ENCODE results near the gene BMAL1. TPM values are rescaled to one million over a fixed set of nuclear protein-coding genes. Genes with fewer than 3 reads are reported as not detected.

Gene BMAL1
- total and polyA plus RNA-seq, 2 donors (not counting 1 experiment from before 2014, with no cell fraction given) = 10.7 to 11.2 TPM

DNA sequence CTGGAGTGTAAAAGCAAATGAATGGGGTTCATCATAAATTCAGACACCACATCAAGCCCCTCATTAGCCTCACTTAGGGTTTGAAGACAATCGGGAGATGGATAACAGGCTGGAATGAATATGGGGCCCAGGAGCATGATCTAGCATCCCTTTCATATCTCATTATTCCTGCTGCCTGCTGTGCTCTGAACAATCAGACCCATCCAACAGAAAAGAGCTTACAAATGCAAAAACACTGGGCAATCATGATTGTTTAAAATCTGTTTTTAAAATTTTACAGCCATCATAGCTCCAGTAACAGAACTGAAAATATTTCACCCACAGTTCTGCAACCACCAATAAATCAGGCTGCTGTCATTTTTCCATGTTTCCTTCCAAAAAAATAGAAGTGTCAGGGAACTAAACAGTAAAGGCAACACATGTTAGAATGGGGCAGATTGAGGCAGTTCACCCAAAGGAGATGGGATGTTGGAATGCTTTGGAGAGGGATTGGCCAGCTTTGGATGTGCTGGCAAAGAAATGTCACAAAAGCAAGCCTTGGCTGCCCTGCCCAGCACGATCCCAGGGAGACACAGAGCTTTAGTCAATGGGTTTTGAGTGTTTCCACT is 47.8 kb upstream of the BMAL1 start:
- Histone ChIP-seq H3K9me3 (ENCODE audit: control insufficient read depth, insufficient read depth, low read depth, low read length) (no peaks in the 10 kb centered on the region), H3K79me2 (ENCODE audit: control insufficient read depth, insufficient read depth, low read length) (no peaks in the 10 kb centered on the region), H3K27me3 (ENCODE audit: control insufficient read depth, insufficient read depth, low read length) (no peaks in the 10 kb centered on the region), H3K9ac (ENCODE audit: insufficient read depth, low read length) (no peak overlapping the region), H3K36me3 (ENCODE audit: control insufficient read depth, insufficient read depth, low read length) (no peaks in the 10 kb centered on the region), H4K20me1 (ENCODE audit: control insufficient read depth, extremely low read depth, insufficient read depth, low read length) (no peaks in the 10 kb centered on the region), H3K4me3 (replicated peaks in 1 of 4; ENCODE audit: control extremely low read depth in 1 of 4, insufficient read depth in 1 of 4, low read depth in 3 of 4, low read length in 4 of 4) (no peak overlapping the region), H3K4me1 (ENCODE audit: control insufficient read depth, extremely low read depth, insufficient read depth, low read length) (peaks cover 4% of the 10 kb centered on the region), H3K4me2 (ENCODE audit: extremely low read depth, insufficient read depth, low read length) (peak overlapping the region; percentile 13), H3K27ac (ENCODE audit: insufficient read depth, low read length) (no peak overlapping the region), H2AFZ (ENCODE audit: low read length) (no peak overlapping the region)
- peak in 1 of 2 donors; percentile 73 for DNase-seq (ENCODE audit: low read depth in 2 of 2)
- TF ChIP-seq EZH2 (IDR thresholded peaks at IDR 0.05; ENCODE audit: low read length, missing control alignments) = no peak
- TF ChIP-seq, protein P1, sequence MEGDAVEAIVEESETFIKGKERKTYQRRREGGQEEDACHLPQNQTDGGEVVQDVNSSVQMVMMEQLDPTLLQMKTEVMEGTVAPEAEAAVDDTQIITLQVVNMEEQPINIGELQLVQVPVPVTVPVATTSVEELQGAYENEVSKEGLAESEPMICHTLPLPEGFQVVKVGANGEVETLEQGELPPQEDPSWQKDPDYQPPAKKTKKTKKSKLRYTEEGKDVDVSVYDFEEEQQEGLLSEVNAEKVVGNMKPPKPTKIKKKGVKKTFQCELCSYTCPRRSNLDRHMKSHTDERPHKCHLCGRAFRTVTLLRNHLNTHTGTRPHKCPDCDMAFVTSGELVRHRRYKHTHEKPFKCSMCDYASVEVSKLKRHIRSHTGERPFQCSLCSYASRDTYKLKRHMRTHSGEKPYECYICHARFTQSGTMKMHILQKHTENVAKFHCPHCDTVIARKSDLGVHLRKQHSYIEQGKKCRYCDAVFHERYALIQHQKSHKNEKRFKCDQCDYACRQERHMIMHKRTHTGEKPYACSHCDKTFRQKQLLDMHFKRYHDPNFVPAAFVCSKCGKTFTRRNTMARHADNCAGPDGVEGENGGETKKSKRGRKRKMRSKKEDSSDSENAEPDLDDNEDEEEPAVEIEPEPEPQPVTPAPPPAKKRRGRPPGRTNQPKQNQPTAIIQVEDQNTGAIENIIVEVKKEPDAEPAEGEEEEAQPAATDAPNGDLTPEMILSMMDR (conservative IDR thresholded peaks at IDR 0.05 in 1 of 2, IDR thresholded peaks at IDR 0.05 in 1 of 2; ENCODE audit: low read depth in 1 of 2, low read length in 2 of 2) = no peak

DNA sequence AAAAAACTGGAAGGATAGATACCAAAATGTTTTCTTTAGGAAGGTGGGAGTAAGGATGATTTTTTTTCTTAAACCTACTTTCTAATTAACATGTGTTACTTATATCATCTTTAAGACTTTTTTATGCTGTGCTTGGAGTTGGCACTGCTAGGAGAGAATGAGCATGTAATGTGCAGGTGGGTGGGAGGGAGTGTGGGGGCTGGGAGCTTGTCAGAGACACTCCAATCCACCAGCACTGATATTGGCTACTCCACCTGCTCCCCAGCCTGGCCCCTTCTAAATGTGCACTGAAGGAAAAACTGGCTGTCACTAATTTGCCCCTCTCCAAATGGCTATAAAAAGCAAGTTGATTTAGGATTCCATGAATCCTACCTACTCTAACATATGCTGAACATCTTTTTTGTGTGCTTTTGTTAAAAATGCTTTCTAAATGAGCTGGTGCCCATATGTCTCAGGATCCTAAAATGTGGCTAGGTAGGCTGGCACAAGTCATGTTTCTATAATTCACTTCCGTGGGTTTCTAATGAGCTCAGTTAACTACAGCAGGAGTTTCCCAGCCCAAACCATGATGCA is 44.3 kb upstream of the BMAL1 start:
- Histone ChIP-seq H3K79me2 (ENCODE audit: control insufficient read depth, insufficient read depth, low read length) (no peaks in the 10 kb centered on the region), H3K4me1 (ENCODE audit: control insufficient read depth, extremely low read depth, insufficient read depth, low read length) (peaks cover 4% of the 10 kb centered on the region), H3K27ac (ENCODE audit: insufficient read depth, low read length) (no peak overlapping the region), H3K27me3 (ENCODE audit: control insufficient read depth, insufficient read depth, low read length) (no peaks in the 10 kb centered on the region), H4K20me1 (ENCODE audit: control insufficient read depth, extremely low read depth, insufficient read depth, low read length) (no peaks in the 10 kb centered on the region), H3K36me3 (ENCODE audit: control insufficient read depth, insufficient read depth, low read length) (no peaks in the 10 kb centered on the region), H3K4me3 (replicated peaks in 1 of 4; ENCODE audit: control extremely low read depth in 1 of 4, insufficient read depth in 1 of 4, low read depth in 3 of 4, low read length in 4 of 4) (no peak overlapping the region), H3K4me2 (ENCODE audit: extremely low read depth, insufficient read depth, low read length) (no peak overlapping the region), H3K9me3 (ENCODE audit: control insufficient read depth, insufficient read depth, low read depth, low read length) (no peaks in the 10 kb centered on the region), H2AFZ (ENCODE audit: low read length) (no peak overlapping the region), H3K9ac (ENCODE audit: insufficient read depth, low read length) (no peak overlapping the region)
- DNase-seq (ENCODE audit: low read depth in 2 of 2) = no peak
- TF ChIP-seq EZH2 (IDR thresholded peaks at IDR 0.05; ENCODE audit: low read length, missing control alignments) = no peak
- TF ChIP-seq, protein P1 (conservative IDR thresholded peaks at IDR 0.05 in 1 of 2, IDR thresholded peaks at IDR 0.05 in 1 of 2; ENCODE audit: low read depth in 1 of 2, low read length in 2 of 2) = no peak

DNA sequence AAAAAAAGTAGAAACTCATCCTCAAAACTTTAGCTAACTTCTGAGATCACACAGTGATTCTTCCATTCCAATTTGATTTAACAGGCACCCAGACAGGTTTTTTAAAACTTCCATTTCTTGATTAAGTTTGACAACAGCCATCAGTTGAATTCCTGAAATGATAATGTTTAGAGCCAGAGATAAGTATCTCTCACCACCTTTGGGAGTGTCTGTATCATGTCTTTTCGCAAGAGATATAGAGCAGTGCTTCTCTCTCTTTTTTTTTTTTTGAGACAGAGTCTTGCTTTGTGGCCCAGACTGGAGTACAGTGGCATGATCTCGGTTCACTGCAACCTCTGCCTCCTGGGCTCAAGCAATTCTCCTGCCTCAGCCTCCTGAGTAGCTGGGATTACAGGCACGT is 41.7 kb upstream of the BMAL1 start:
- H3K27ac ChIP-seq (ENCODE audit: insufficient read depth, low read length) = no peak overlapping the region

More for the DNA sequence above, 41.7 kb upstream of the BMAL1 start:
- TF ChIP-seq EZH2 (IDR thresholded peaks at IDR 0.05; ENCODE audit: low read length, missing control alignments) = no peak
- TF ChIP-seq, protein P1 (conservative IDR thresholded peaks at IDR 0.05 in 1 of 2, IDR thresholded peaks at IDR 0.05 in 1 of 2; ENCODE audit: low read depth in 1 of 2, low read length in 2 of 2) = no peak
- no peaks in the 10 kb centered on the region for H3K36me3 ChIP-seq (ENCODE audit: control insufficient read depth, insufficient read depth, low read length)
- no peak overlapping the region for H3K4me2 ChIP-seq (ENCODE audit: extremely low read depth, insufficient read depth, low read length)
- no peaks in the 10 kb centered on the region for H3K9me3 ChIP-seq (ENCODE audit: control insufficient read depth, insufficient read depth, low read depth, low read length)
- H3K79me2 ChIP-seq (ENCODE audit: control insufficient read depth, insufficient read depth, low read length) = no peaks in the 10 kb centered on the region
- no peak overlapping the region for H3K9ac ChIP-seq (ENCODE audit: insufficient read depth, low read length)
- H3K4me1 ChIP-seq (ENCODE audit: control insufficient read depth, extremely low read depth, insufficient read depth, low read length) = no peaks in the 10 kb centered on the region
- H4K20me1 ChIP-seq (ENCODE audit: control insufficient read depth, extremely low read depth, insufficient read depth, low read length) = no peaks in the 10 kb centered on the region
- no peak overlapping the region for H3K4me3 ChIP-seq (replicated peaks in 1 of 4; ENCODE audit: control extremely low read depth in 1 of 4, insufficient read depth in 1 of 4, low read depth in 3 of 4, low read length in 4 of 4)
- DNase-seq (ENCODE audit: low read depth in 2 of 2) = no peak
- H2AFZ ChIP-seq (ENCODE audit: low read length) = no peak overlapping the region
- no peaks in the 10 kb centered on the region for H3K27me3 ChIP-seq (ENCODE audit: control insufficient read depth, insufficient read depth, low read length)

Data from fibroblast of lung (primary cell).